DOHH2 (cell line): ENCODE measurements around the gene AK1.
"Not testable (repeated sequence)": the region's sequence is repeated elsewhere in the genome, so short reads cannot be mapped to it uniquely, and the experiment has no call there.

Experiments
- H3F3A ChIP-seq: fragments of 200-600 bp; sonication (generic), shearing (Covaris generic); 2 replicates; pipeline ENCODE4 v1.6.0; 2016; ENCODE audit warnings: antibody characterized with exemption, mild to moderate bottlenecking; ENCODE audit not compliant: control insufficient read depth, insufficient read depth
- H3K27ac ChIP-seq: fragments of 200-600 bp; sonication (generic); 2 replicates; pipeline ENCODE4 v1.5.1; 2014; ENCODE audit warnings: low read depth, mild to moderate bottlenecking, low read length, moderate library complexity
- H3K27me3 ChIP-seq: fragments of 200-600 bp; sonication (generic); 2 replicates; pipeline ENCODE4 v1.6.1; 2014; ENCODE audit warnings: mild to moderate bottlenecking, low read length, mixed read lengths; ENCODE audit not compliant: control insufficient read depth
- H3K36me3 ChIP-seq: fragments of 200-600 bp; sonication (generic); 2 replicates; pipeline ENCODE4 v1.6.1; 2014; ENCODE audit warnings: mild to moderate bottlenecking, low read length, moderate library complexity, mixed read lengths; ENCODE audit not compliant: control insufficient read depth
- H3K4me1 ChIP-seq: fragments of 200-600 bp; sonication (generic); 2 replicates; pipeline ENCODE4 v1.6.1; 2014; ENCODE audit warnings: mild to moderate bottlenecking, low read length, mixed read lengths; ENCODE audit not compliant: control insufficient read depth
- H3K4me2 ChIP-seq: fragments of 200-600 bp; sonication (generic); 2 replicates; pipeline ENCODE4 v1.6.0; 2014; ENCODE audit warnings: mild to moderate bottlenecking, low read length, moderate library complexity
- H3K4me3 ChIP-seq: fragments of 200-600 bp; sonication (generic); 2 replicates; pipeline ENCODE4 v1.5.1; 2014; ENCODE audit warnings: mild to moderate bottlenecking, low read length, mixed read lengths
- H3K79me2 ChIP-seq: fragments of 200-600 bp; sonication (generic); 2 replicates; pipeline ENCODE4 v1.6.1; 2014; ENCODE audit warnings: mild to moderate bottlenecking, low read length, mixed read lengths; ENCODE audit not compliant: control insufficient read depth
- H3K9me2 ChIP-seq: fragments of 200-600 bp; sonication (generic); replicated peaks from 2 replicates; pipeline ENCODE4 v1.6.1; 2014; ENCODE audit warnings: mild to moderate bottlenecking, low read length, mixed read lengths; ENCODE audit not compliant: control insufficient read depth
- H3K9me3 ChIP-seq: fragments of 200-600 bp; sonication (generic); 2 replicates; pipeline ENCODE4 v1.6.1; 2014; ENCODE audit warnings: antibody characterized with exemption, low read length, mixed read lengths; ENCODE audit not compliant: control insufficient read depth, insufficient read depth
- H4K20me1 ChIP-seq: fragments of 200-600 bp; sonication (generic); 2 replicates; pipeline ENCODE4 v1.6.0; 2014; ENCODE audit warnings: low read depth, mild to moderate bottlenecking, antibody characterized with exemption, low read length, moderate library complexity; ENCODE audit not compliant: control insufficient read depth, insufficient read depth
- CTCF ChIP-seq: fragments of 200-600 bp; sonication (generic); IDR thresholded peaks from one replicate; pipeline ENCODE4 v1.5.1; 2014; ENCODE audit warnings: antibody characterized with exemption, mild to moderate bottlenecking, low read depth, low read length; ENCODE audit not compliant: poor library complexity, severe bottlenecking
- EZH2phosphoT487 ChIP-seq: fragments of 200-600 bp; sonication (generic); IDR thresholded peaks from 2 replicates; pipeline ENCODE4 v1.6.1; 2017; ENCODE audit warnings: borderline replicate concordance, mild to moderate bottlenecking, antibody characterized with exemption, low read length, moderate library complexity, mixed read lengths

The AK1 gene

GRCh38 chr9:127871531-127871930 lies 5.9 kb downstream of the AK1 start:
- no peaks in the 10 kb centered on the region for H3K36me3 ChIP-seq
- TF ChIP-seq EZH2phosphoT487, result no peak
- TF ChIP-seq CTCF, result no peak
- H3K4me1 ChIP-seq, result peaks cover 3% of the 10 kb centered on the region

GRCh38 chr9:127870887-127871286 lies 6.6 kb downstream of the AK1 start:
- H3K9me3 ChIP-seq, result no peaks in the 10 kb centered on the region
- H3K4me2 ChIP-seq, result no peak overlapping the region
- H3K36me3 ChIP-seq, result no peaks in the 10 kb centered on the region
- no peak overlapping the region for H3K27ac ChIP-seq
- no peaks in the 10 kb centered on the region for H3K79me2 ChIP-seq
- no peaks in the 10 kb centered on the region for H3K9me2 ChIP-seq
- peaks cover 9% of the 10 kb centered on the region for H3K4me1 ChIP-seq
- no peak overlapping the region for H3K4me3 ChIP-seq
- H3F3A ChIP-seq, result 0 out of 2 replicates have a peak, but pooled peaks cover under 1% of the 10 kb centered on the region
- no peaks in the 10 kb centered on the region for H3K27me3 ChIP-seq
- TF ChIP-seq CTCF (no peak), EZH2phosphoT487 (no peak)
- H4K20me1 ChIP-seq, result no peaks in the 10 kb centered on the region

More at GRCh38 chr9:127871531-127871930, 5.9 kb downstream of the AK1 start:
- H3K27me3 ChIP-seq, result no peaks in the 10 kb centered on the region
- H3K4me2 ChIP-seq, result no peak overlapping the region
- H3K4me3 ChIP-seq, result no peak overlapping the region
- H3F3A ChIP-seq, result no peaks in the 10 kb centered on the region
- no peaks in the 10 kb centered on the region for H3K9me3 ChIP-seq
- H3K27ac ChIP-seq, result no peak overlapping the region
- no peaks in the 10 kb centered on the region for H3K79me2 ChIP-seq
- no peaks in the 10 kb centered on the region for H4K20me1 ChIP-seq
- H3K9me2 ChIP-seq, result no peaks in the 10 kb centered on the region

- not testable (repeated sequence) for H3F3A ChIP-seq, H3K27ac ChIP-seq, H3K9me2 ChIP-seq, H3K9me3 ChIP-seq, H4K20me1 ChIP-seq, H3K4me2 ChIP-seq, H3K79me2 ChIP-seq, H3K4me3 ChIP-seq, H3K27me3 ChIP-seq, H3K36me3 ChIP-seq
- H3K4me1 ChIP-seq, result peaks cover 17% of the 10 kb centered on the region
- peak; percentile 28 for TF ChIP-seq CTCF
Observed at GRCh38 chr9:127870153-127870491, 7.4 kb downstream of the AK1 start.
